ENCODE results near the gene CDCA7L.
"Not testable (repeated sequence)": the region's sequence is repeated elsewhere in the genome, so short reads cannot be mapped to it uniquely, and the experiment has no call there.

CDCA7L gene

DNA sequence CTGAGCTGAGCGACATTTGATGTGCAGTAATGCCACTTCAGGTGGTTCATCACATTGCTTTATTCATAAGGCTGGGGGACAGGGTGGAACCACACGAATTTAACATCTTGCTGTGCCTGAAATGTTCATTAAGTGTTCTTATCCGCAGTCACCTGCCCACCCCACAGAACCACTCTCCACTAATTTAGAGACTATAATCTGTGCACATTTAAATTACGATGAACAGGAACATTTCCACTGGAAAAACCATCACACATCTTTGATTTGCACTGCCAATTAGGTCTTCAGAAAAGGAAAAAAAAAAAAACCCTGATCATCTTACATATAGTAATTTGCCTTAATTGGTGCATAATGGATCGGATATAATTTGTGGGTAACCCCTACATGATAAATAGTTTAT is 2.3 kb downstream of the CDCA7L start:
- DNase-seq: no peak

DNA sequence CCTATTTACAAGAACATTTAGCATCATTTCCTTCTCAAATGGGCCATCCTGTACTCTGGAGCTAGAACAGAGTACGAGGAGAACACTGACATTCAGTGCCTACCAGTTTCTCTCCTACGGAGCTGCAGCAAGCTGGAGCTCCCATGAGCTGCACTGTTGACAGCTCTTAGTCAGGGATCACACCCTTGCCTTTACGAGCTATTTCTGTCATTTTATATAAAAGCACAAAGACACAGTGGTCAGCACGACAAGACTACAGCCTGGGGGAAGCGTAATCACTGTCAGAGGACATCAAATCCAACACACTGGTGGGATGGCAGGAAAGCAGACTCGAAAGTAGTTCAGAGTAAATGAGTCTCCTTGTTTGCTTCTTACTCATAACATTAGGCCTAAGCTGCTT is 2.7 kb downstream of the CDCA7L start:
- DNase-seq: no peak

DNA sequence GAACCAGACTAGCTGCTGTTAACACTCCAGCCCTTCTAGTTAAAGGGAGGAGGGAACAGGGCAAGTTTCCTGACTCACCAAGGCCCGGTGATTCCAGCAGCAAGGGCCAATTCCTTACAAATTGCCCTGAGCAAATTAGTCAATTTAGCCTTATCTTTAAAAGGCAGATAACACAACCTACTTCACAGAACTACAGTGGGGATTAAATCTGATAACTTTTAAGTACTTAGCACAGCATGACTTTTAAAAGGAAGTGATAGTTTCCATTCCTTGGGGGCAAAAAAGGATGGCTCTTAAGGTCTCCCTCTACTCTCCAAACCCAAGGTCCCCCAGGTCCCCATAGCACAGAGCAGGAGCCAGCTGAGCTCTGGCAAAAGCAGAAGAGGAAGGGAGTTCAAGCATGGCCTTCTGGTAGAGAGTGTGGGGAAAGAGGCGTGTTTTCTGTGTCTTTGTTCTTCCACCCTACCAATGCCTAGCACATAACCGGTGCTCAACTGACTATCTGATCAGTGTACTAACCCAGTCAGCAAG is 4.0 kb downstream of the CDCA7L start:
- no peak for DNase-seq

DNA sequence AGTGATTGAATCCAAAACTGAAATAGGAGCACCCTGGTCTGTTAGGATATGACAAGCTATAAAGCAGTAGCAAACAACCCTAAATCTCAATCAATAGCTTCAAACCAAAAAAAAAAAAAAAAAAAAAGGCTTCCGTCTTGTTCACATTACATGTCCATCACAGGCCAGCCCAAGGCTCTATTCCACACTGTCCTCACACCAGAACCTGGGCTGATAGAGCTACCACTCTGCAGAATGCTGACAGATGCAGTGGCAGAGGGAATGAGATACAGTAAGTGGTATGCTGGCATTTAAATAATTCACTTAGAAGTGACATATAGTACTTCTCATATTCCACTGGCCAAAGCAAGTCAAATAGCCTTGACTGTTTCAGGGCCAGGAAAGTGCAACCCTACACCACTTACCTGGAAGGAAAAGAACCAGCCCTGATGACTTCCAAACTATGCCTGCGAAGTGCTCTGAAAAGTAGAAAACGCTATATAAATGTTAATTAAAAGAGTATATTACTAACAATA is 5.8 kb downstream of the CDCA7L start:
- no peak for DNase-seq

DNA sequence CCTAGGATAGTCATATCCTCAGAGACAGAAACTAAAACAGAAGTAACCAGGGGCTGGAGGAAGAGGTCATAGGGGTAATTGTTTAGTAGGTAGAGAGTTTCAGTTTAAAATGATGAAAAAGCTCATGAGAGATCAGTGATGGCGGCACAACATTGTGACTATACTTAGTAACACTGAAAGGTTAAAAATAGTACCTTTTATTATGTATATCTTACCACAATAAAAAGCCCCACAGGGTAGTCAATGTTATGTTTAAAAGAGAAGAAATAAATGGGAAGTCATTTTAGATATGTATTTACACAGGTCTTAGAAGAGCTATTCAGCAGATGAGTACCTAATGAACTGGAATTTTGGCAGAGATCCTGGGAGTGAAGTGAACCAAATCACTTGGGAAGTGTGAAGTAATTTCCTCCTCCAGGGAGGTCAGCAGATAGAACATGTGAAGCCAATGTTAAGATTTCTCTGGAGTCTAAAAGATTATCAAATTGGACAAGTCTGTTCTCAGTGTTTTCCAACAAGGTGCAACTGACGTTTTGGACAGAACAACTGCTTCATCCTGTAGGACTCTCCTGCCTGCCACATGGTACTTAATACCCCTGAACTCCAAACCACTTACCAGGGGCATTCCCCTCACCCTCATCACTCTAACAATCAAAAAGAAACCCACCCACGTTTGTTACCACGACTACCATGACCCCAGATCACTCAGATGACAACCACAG is 6.4 kb downstream of the CDCA7L start:
- no peak for DNase-seq

DNA sequence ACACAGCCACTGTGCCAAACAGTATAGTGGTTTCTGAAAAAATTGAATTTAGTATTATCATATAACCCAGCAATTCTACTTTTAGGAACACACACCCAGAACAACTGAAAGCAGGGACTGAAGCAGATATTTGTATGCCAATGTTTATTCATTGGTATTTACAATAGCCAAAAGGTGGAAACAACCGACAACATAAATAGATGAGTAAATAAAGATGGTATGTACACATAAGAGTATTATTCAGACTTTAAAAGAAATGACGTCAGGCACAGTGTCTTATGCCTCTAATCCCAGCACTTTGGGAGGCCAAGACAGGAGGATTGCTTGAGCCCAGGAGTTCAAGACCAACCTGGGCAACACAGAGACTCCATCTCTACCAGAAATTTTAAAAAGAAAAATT is 7.2 kb downstream of the CDCA7L start:
- no peak for DNase-seq

DNA sequence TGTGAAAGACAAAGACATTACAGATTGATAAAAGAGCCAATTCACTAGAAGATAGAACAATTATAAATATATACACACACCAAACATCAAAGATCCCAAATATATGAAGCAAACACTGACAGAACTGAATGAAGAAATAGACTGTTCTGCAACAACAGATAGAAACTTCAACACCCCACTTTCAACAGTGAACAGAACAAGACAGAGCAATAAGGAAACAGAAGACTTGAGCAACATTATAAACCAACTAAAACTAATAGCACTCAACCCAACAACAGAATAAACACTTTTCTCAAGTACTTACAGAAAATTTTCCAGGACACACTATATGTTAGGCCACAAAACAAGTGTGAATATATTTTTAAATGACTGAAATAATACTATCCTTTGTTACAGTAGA is 10.9 kb downstream of the CDCA7L start:
- no peak for DNase-seq

DNA sequence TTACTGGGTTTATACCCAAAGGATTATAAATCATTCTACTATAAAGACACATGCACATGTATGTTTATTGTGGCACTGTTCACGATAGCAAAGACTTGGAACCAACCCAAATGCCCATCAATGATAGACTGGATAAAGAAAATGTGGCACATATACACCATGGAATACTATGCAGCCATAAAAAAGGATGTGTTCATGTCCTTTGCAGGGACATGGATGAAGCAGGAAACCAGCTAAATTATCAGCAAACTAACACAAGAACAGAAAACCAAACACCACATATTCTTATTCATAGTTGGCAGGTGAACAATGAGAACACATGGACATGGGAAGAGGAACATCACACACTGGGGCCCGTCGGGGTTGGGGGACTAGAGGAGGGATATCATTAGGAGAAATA is 12.4 kb downstream of the CDCA7L start:
- DNase-seq: not testable (repeated sequence)

DNA sequence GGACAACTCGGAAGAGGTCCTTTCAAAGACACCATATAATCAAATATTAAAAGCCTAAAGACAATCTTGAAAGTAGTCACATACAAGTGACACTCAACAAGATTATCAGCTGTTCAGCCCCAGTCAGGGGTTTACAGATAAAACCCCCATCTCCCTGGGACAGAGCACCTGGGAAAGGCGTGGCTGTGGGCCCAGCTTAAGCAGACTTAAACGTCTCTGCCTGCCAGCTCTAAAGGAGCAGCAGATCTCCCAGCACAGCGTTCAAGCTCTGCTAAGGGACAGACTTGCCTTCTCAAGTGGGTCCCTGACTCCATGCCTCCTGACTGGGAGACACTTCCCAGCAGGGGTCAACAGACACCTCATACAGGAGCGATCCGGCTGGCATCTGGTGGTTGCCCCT is 18.0 kb downstream of the CDCA7L start:
- DNase-seq: no peak

DNA sequence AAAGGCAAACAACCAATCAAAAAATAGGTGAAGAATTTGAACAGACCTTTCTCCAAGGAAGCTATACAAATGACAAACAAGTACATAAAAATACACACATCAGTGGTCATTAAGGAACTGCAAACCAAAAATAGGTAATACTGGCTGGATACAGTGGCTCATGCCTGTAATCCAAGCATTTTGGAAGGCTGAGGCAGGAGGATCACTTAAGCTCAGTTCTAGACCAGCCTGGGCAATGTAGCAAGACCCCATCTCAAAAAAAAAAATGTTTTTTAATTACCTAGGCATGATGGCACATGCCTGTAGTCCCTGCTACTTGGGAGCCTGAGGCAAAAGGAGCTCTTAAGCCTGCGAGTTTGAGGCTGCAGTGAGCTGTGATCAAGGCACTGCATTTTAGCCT is 19.3 kb downstream of the CDCA7L start:
- no peak for DNase-seq

DNA sequence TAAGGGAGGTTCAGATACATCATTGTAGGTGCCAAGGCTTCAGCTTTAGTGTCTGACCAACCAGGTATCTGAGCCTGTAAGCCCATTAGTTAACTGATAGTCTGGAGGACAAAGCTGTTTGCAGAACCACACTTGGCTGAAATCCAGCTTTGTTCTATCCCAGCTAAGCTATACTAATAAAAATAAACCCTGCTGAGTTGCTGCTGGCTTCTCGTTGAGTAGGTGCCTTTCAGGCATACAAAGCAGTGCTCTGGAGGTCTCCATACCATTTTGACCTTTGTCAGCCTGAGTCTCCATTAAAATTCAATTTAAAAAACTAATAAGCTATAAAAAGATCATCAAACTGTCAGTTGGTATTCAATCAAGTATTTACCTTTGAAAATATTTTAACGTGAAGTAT is 22.0 kb downstream of the CDCA7L start:
- peak; percentile 98 for DNase-seq

DNA sequence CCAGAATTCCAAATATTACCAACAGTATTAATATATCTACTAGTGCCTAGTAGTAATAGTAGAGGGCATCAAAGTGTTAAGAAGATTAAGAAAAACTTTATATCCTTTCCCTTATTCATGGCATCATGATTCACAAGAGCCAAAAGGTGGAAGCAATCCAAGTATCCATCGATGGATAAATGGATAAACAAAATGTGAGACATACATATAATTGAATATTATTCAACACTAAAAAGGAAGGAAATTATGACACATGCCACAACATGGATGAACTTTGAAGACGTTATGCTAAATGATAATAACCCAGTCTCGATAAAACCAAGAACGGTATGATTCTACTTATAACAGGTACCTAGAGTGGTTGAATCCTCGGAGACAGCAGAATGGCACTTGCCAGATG is 23.1 kb downstream of the CDCA7L start:
- DNase-seq: no peak

DNA sequence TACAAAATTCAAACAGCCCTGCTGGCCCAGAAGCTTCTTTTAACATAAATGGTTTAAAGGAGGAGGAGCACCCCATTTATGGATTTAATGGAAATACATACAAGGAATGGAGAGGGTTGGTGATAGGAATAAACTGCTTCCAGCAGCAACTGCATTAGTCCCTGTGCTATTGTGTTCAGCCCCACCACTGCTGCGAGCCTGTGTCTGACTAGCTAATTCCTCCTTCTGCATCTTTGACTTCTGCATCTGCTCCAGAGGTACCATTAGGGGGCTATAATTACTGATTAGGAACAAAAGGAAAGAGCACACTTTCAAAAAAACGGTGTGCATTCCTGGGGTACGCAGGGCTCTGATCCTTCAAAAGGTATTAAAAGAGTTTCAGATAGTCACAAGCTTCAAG is 24.8 kb downstream of the CDCA7L start:
- no peak for DNase-seq

DNA sequence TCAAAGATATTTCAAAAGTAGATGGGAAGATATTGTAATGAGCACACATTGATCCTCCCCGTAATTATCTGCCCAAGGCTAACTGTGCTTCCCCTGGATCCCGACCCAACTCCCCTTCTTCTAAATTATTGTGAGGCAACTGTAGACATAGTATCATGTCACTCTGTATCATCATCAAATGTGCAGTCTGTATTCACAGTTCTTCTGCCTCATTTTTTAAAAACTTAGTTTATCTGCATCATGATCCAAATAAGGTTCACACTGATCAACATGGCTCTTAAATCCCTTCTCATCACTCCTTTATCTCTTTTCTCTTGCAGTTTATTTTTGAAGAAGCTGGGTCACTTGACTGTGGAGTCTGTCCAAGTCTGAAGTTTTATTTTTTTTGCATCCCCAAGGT is 27.5 kb downstream of the CDCA7L start:
- DNase-seq: no peak

DNA sequence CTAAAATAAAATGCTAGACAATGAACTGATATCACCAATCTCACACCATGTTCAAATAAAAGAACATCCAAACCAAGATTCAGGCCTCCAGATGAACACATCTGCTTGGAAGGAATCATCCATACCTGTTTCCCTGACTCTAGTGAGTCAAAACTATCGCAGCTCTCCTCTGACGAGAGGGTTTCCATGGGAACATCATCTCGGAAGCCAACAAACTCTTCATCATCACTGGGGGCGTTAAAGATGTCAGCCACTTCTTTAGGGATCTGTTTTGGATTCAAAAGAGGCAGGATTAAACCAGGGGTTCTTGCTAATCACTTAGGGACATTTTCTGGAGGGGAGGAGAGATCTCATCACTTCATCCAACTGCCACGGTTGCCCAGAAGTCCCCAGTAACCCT is 29.1 kb downstream of the CDCA7L start:
- no peak for DNase-seq

DNA sequence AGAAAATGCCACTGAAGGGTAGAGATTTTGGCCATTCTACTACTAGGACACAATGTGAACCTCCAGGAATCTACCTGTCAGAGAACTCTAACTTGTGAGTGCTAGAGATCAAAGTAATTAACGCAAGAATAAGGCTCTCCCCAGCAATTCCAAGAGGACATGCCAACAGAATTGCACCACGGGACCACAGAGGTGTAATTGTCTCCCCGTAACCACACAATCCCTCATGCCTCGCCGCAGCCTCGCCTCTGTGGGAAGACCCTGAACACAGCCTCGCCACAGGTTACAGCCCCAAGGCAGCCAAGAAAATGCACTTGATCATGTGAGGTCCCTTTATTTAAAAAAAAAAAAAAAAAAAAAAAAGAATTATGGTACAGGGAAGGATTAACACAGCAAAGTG is 29.5 kb downstream of the CDCA7L start:
- DNase-seq: no peak

DNA sequence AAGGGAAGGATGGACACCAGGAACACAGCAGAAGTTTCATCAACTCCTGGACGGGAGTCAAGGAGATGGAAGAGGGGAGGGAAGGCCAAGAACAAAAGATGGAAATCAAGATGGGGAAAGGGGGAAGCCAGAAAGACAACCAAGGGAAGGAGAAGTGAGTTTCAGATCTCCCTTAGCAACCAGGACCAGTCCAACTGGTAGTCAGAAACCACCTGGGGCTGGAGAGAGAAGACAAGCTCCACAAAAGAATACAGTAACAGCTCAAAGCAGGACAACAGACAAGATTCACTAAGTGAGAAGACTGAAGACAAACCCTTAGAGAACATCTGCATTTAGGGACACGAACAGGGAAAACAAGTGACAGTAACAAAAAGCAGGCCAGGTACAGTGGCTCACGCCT is 30.6 kb downstream of the CDCA7L start:
- no peak for DNase-seq

DNA sequence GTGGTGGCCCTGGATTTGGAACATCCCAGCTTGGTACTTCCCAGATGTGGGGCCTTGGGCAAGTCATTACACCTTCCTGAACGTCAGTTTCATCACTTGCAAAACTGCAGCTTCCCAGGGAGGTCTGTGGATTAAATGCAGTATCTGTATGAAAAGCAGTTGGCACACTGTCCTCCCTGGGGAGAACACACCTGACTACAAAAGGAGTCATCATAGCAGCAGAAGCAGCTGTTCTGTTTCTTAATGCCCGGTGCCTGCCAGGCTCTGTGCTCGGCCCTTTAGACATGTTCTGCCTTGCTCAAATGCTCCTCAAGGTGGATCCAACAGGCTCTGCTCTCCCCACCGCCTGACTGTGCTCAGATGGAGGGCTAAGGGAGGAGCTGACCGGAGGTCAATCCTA is 31.0 kb downstream of the CDCA7L start:
- no peak for DNase-seq

DNA sequence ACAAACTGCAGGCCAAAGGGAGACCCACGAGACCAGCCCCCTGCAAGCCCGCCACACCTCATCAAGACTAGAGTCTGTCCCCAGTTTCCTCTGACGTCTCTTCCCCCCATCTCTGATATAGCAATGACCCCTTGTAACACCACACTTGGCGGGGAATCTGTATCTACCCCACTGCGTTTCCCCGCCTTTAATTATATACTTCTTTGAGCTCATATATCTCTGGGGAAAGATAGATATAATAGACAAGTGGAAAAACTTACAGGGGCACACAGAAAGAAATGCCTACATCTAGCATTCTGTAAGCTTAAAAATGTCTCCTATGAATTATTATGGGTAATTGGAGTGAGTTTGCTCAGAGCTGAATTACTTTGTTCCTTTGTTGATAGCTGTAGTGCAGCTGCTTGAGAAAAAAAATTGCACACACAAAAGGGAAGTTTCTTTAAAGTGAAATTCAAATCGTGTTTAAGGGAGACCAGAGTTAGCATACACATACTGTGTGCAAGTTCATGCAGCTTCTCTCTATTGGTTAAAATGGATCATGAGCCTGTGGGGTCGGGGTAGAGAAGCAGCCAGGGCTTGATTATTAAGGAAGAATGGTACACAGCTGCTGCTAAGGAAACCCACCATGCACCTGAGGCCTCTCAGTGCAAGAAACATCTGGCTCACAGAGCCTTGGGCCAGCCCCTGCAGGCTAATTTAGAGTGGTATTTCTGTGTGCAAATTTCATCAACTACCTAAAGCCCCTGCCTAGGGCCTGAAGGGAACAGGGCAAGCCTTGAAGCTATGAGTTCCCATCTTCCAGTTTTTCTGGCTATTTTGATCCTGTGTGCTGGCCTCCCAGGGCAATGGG is 32.5 kb downstream of the CDCA7L start:
- no peak for DNase-seq

DNA sequence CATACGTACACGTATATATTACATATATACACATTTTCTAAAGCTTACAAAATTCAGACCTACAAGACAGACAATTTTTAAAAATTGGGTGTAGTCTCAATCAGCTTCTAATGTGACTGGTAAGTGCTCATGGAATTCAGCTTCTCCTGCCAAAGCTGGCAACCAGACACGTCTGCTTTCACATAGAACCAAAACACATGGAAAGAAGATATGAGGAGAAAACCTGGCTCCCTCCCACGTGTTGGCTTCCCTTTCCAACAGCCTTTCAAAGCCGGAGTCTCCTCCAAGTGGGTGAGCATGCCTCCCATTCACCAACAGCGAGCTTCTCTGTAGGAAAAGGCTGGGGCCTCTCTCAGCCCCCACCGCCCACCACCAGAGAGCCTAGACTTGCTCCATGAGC is 33.4 kb downstream of the CDCA7L start:
- DNase-seq: no peak

DNA sequence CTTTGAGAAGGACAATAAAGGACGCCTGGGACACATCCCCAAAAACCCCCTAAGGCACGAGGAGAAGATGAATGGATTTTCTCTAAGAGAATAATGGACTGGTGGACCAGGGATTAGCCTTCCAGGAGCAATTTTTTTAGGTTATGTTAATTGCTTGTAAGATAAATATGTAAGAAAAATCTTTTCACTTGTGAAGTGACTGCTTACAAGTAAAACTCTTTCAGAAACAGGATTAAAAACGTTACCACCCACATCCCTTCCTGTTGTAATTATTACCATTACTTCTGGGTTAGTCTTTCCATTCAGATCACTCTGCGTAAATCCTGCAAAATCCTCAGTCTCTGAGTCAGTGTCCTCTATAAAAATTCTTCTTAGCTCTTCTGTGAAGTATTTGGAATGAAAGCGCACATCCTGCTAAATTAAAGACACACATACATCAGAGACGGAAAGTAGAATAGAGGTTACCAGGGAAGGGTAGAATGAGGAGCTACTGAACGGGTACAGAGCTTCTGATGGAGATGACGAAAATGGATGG is 34.3 kb downstream of the CDCA7L start:
- DNase-seq: no peak

DNA sequence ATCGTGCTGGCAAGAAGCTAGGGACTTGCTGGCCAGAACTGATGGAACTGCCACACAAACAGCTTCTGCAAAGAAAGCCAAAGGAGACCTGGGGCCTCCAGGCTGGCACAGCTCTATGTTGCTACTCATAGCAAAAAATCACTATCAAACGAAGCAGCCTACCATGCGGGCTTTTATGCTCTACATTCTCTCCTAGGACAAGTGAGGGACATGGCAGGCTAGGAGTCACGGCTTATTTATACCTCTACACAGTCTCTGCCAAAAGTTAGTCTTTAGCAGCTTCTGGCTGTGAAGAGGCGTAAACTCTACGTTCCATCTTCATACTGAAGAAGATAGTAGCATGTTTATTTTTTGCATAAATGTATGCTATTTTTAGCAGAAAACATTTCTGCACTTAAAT is 35.4 kb downstream of the CDCA7L start:
- no peak for DNase-seq

DNA sequence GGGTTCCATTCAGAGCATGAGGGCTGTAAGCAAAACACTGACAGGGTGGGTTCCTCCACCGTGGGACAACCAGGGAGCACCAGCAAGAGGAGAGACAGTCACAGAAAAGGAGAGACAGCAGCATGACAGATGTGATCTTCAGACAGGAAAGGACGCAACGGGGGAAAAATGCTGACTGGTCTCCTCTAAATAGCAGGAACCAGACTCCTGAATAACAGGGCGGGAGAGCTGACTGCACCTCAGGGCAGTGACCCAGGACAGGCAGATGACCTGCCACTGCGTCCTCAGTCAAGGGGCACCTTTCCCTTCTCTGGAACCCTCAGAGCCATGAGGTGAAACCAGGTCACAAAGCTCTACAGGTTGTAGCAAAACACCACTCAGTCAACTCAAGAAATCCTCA is 37.0 kb downstream of the CDCA7L start:
- DNase-seq: no peak
